GM13977 (cell line): ENCODE results near the gene FOXO3.
"Not testable (repeated sequence)": the region's sequence is repeated elsewhere in the genome, so short reads cannot be mapped to it uniquely, and the experiment has no call there.

Experiments used
- DNase-seq: peaks from one replicate; pipeline ENCODE4 v3.0.0; 2012; ENCODE audit warnings: low spot score
- in situ Hi-C: fragments of 300-500 bp; cut with MboI; formaldehyde crosslinking; loops from one replicate; pipeline ENCODE4 v1.12.0; 2022; ENCODE audit warnings: low sequenced_read_pairs, low pct_unique_long_range_greater_than_20kb, mixed read lengths, inconsistent platforms; ENCODE audit not compliant: unreplicated experiment
- TF ChIP-seq, protein P1 (sequence below): IDR thresholded peaks from 2 replicates; pipeline ENCODE4 v1.5.1; 2012; ENCODE audit warnings: mild to moderate bottlenecking, control low read depth; ENCODE audit not compliant: insufficient read depth; ENCODE audit errors: extremely low read depth, missing control alignments

Gene FOXO3

DNA sequence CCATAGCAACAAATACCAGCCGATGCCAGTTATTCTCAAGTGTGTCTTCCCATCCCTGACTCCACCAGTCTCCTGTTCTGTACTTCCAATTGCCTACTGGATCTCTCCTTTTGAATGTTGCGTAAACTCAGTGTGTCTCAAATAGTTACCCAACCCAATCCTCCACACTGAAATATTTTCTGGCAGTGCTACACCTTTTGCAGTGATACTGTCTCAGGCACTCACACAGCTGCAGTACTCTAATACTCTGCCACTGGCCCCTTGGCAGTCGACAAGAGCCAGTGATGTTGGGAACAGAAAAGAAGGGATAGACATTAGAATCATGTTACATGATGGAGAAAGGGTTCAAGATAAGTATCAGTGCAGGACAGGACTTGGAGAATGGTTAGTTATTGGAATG, 31.8 kb upstream of the FOXO3 start:
- TF ChIP-seq, protein P1, sequence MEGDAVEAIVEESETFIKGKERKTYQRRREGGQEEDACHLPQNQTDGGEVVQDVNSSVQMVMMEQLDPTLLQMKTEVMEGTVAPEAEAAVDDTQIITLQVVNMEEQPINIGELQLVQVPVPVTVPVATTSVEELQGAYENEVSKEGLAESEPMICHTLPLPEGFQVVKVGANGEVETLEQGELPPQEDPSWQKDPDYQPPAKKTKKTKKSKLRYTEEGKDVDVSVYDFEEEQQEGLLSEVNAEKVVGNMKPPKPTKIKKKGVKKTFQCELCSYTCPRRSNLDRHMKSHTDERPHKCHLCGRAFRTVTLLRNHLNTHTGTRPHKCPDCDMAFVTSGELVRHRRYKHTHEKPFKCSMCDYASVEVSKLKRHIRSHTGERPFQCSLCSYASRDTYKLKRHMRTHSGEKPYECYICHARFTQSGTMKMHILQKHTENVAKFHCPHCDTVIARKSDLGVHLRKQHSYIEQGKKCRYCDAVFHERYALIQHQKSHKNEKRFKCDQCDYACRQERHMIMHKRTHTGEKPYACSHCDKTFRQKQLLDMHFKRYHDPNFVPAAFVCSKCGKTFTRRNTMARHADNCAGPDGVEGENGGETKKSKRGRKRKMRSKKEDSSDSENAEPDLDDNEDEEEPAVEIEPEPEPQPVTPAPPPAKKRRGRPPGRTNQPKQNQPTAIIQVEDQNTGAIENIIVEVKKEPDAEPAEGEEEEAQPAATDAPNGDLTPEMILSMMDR, result no peak
- in situ Hi-C loops, result no loop called here
- DNase-seq, result no peak

DNA sequence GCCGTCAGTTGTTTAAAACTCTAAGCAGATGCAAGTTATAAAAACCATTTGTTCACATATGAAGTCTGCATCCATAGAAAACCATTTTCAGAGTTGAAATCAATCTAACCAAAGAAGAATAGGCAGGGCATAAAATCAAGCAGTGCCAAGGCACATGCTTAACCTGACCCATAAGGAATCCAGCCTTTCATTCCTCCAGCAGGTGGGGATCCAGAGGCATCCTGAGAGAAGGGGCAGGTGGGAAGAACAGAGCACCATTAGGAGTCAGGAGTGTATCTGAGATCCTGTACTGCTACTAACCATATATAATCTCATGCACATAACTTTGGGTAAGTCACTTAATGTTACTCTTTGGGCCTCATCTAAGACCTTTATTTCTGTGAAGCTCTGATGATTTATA, 29.4 kb upstream of the FOXO3 start:
- no peak for DNase-seq
- in situ Hi-C loops, result no loop called here
- TF ChIP-seq, protein P1, result no peak

DNA sequence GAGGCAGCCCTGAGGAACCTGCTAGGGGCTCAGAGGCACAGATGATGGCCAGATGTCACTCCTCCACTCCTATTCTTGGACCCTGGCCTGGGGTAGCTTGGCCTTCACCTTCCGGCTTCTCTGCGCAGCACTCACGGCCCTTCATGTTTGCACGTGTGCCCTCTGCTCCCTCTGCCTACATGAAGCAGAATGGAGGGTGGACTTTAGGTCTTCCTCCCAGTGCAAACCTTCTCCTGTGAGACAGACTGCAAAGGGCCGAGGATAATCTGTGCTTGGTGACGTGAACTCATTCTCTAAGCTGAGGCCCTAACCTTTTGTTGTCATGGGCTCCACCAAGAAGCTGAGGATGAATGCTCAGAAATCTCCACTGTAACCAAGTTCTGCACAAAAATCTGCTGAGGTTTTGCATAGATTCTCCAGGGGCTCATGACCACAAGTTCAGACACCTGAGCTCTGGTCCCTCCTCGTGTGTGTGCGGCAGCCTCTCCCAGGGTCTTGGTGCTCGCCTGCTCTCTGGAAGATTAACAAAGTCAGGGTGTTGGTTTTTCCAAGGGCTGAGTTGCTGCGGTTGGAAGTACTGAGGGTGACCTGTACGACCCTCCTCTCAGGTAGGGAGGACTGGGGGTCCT, 25.5 kb upstream of the FOXO3 start:
- in situ Hi-C loops, result no loop called here
- no peak for DNase-seq
- TF ChIP-seq, protein P1, result no peak

DNA sequence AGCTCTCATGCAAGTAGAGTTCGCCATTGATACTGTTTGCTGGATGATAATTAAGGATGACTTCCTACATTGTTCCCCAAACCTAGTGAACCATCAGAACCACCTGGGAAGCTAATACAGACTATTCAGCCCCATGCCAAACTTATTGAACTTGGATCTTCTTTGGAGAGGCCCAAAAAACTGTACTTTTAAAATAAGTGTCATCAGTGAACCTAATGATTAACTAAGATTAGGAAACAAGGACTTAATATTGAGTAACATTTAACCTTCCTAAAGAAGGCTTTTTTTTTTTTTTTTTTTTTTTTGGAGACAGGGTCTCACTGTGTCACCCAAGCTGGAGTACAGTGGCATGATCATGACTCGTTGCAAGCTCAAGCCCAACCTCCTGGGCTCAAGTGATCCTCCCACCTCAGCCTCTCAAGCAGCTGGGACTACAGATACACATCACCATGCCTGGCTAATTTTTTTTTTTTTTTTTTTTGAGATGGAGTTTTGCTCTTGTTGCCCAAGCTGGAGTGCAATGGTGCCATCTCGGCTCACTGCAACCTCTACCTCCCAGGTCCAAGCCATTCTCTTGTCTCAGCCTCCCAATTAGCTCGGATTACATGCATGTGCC, 24.7 kb upstream of the FOXO3 start:
- in situ Hi-C loops, DNase-seq: not testable (repeated sequence)

DNA sequence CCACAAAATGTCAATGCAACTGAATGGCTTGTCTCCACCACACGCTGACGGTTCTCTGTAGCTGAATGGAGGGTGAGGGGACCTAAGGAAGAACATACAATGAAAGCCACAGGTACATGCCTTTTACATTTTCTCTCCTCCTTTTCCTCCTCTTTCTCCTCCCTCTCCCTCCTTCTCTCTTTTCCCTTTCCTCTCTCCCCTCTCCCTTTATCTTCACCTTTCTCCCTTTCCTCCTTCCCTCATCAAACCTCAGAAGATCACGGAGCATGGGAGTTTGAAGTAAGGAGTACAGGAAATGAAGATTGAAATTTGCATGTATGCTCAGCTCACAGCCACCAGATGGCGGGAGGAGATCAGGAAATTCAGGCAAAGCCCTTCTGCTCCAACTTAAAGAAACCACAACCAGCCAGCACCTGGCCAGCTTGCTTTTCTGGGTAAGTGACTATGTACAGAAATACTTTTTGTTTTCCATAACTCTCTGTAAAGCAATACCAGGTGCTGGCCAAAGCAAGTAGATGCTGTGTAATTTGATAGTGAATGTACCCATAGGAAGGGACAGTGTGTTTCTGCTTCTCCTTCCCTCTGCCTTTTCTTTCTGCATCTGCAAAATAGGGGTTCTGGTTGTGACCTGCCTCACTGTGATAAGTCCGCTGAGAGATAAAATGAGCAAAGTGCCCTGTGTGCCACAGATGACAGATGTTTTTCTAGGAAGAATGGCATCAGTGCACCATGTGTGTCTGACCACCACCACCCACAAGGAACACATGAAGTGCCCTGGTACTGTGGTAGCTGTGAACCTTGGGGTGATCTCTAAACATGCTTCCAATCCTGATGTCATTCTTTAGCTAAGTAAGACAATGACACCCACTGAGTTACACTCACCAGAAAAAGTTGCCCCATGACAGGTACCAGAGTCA, 18.6 kb upstream of the FOXO3 start:
- peak; percentile 61 for DNase-seq
- in situ Hi-C loops, result loop anchor here (10.0 kb wide), 3 partner anchors 243 to 523 kb away; no protein-coding TSS in a partner anchor

DNA sequence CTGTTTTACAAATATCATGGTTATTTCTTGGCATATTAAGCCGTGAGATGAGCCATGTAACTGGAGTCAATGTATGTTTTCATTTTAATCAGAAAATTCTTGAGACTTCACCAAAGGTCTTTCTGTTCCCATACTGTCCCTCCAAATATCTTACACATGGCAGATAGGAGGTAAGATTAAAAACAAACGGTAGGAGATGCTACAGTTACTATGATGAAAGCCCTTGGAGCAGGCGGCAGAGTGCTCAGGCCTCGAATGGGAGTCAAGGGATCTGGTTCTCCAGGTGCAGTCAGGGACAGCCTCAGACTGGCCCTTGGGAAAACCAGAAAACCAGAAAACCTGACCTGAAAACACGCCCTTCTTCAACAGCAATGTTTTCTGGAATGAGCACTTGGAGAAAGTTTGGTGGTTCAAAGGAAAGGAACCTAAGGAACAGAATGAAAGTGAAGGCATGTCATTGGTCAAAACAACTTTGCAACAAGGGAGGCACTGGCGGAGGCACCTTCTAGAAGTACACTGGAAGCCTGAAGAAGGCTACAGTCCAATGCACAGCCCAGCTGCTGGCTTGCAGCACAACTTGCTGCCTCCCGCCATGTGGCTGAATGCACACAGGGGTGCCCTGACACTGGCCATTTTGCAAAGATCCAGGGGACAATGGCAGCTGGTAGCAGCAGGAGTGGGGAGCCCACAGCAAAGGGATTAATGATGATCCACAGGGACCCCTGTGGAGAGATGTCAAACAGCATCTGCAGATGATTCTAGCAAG, 17.4 kb upstream of the FOXO3 start:
- no peak for DNase-seq
- TF ChIP-seq, protein P1, result no peak
- in situ Hi-C loops, result loop anchor here (10.0 kb wide), 3 partner anchors 241 to 521 kb away; no protein-coding TSS in a partner anchor

More for the DNA sequence above, 18.6 kb upstream of the FOXO3 start:
- TF ChIP-seq, protein P1, result peak; percentile 84
